HG03095 (cell line): Measurements from ENCODE around the gene SLC39A5.
"Not testable (repeated sequence)": the region's sequence is repeated elsewhere in the genome, so short reads cannot be mapped to it uniquely, and the experiment has no call there.

ENCODE experiments used
- ATAC-seq: cut with Tn5 transposase; IDR thresholded peaks from one replicate; pipeline ENCODE4 v1.9.1; 2021; ENCODE audit warnings: moderate library complexity; ENCODE audit not compliant: unreplicated experiment

Gene SLC39A5

DNA sequence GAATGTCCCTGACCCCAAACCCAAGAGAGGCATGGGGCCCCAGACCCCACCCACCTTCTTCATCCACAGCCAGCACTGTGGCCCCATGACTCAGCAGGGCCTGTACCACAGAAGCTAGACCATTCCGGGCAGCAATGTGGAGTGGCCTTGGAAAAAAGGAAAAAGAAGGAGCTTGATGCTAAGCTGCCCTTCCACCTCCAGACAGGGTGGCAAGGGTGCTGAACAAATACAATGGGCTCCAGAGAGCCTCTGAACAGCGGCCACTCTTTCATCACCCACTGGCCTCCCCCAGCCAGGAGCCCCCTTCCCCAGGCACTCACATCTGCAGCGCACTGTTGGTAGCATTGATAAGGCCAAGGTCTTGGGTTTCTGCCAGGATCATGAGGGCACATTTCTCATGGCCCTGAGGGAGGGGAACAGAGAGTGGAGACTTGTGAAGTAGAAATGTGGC is 13.9 kb downstream of the SLC39A5 start:
- ATAC-seq: no peak

DNA sequence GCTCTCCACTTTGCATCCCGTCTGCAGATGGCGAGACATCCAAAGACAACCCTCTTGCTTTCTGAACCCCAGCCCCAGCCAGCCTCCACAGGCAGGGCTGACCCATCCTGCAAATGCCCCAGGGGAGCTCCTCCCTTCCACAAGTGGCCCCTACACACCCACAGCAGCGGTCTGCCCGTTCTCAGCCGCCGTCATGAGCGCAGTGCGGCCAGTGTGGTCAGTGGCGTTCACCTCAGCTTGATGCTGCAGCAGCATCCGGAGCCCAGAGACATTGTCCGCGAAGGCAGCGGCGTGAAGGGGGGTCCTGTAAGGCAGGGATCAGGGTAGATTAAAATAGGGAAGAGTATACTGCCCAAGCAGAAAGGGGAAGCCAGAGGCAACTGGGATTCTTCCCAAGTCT is 14.6 kb downstream of the SLC39A5 start:
- ATAC-seq: no peak

DNA sequence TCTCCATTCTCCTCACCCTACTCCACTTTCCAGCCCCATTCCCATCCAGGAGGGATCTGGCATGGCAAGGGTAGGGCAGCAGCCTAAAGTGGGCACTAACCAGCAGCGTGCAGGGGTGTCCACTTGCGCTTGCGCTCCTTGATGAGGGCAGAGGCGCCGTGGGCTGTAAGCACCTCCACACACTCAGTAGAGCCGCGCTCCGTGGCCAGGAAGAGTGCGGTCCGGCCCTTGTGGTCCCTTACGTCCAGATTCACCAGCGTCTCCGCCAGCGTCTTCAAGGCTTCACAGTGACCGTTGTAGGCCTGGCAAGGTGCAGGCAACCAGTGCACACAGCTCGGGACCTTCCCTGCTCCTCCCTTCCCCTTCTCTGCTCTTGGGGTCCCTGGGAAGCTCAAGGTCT is 18.1 kb downstream of the SLC39A5 start:
- no peak for ATAC-seq

DNA sequence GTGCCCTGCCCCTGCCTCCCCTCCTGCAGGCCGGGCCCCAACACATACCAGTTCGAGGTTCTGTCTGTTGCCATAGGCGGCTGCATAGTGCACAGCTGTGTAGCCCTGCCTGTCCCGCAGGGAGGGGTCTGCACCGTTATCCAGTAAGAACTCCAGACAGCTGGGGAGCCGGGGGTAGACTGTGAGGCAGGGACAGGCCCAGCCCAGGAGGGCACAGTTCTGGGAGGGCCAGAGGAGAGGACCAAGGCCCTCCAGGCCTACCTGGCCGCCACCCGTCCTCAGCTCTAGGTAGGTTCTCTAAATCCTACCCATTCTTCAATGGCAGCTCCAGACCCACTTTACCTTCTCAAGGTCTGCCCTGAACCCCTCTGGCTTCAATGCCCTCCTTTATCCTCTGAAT is 18.9 kb downstream of the SLC39A5 start:
- ATAC-seq: no peak

DNA sequence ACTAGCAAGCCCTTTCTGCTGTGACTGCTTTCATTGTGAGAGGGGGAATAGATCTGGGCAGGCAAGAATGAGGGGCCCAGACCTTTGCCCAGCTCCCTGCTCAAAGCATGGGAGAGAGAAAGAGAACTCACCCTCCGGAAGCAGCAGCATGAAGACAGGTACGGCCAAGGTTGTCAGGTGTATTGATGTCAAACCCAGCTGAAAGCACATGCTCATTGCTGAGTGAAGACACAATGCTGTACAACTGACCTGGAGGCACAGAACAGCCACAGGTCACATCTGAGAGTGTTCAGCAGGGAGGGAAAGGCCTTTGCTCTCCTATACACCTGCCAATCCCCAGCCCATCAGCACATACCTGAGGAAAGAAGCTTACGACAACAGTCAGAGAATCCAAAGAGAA is 22.8 kb downstream of the SLC39A5 start:
- ATAC-seq: no peak

DNA sequence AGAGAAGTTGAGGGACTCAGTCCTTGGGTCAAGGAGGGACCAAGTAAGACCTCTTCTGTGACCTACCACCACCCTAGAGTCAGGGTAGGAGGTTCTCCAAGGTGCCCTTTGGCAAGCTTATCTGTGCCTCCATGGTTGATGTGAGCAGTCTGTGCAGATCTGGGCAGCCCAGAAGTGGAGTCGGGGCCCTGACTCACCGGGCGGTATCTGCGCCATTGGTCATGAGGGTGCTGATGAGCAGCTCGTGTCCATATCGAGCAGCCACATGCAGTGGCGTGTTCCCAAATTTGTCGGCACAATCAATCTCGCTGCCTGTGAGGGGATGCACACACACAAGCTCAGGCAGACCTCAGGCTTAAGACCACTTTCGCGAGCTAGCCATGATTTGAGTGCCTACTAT is 23.2 kb downstream of the SLC39A5 start:
- no peak for ATAC-seq

DNA sequence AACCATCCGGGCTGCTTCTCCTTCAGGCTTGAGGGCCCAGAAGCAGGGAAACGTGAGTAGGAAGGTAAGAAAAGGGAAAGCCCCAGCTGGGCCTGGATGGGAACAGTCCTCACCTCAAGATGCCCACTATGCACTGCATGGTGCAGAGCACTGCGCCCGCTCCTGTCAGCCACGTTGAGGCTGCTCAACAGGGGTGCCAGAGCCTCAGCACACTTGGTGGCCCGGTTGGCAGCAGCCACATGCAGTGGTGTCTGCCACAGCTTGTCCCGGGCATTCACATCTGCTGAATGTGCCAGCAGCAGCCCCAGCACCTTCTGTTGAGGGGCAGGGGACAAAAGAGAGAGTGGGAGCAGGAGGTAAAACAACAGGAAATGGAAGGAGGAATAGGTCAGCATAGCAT is 25.8 kb downstream of the SLC39A5 start:
- ATAC-seq: no peak

DNA sequence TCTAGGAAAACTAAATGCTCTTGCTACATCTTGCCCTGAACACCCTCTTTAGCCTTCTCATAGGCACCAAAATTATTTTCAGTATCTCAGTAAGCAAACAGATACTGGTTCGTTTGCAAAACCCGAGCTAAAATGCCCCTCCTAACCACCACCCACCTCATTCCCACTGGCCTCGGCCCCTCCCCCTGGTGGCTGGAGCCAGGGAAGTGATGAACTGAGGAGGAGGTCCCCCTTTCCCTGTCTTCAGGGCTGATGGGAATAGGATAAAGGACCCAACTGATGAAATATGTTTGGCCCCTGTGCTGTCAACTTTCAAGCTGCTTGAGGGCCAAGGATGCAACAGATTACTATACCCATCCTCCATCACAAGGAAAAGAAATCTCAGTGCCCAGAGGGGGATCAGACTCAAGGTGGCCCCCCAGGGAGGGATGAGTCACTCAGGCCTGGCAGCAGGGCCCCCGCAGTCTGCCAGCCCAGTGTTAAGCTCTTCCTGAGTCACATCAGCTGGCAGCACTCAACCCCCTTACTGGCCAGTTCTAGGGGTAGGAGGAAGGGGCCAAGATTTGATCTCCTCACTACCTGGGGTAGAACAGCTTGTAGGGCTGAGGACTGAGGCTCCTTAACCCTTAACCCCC is 26.6 kb downstream of the SLC39A5 start:
- no peak for ATAC-seq

DNA sequence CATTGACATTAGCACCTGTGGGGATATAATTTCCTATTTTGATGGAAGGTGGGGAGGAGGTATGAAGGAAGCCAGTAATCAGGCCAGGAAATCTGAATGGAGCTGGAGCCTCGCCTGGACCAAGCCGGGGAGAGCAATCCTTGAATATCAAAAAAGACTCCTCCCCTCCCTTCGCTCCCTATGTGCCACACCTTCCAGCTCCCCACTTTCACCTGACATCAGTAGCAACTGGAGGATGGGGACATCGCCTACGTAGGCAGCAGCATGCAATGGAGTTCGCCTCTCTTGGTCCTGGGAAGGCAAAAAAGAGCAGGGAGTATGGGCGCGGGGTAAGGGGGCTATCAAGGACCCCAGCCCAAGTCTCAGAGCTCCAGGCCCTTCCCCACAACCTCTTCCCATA is 27.2 kb downstream of the SLC39A5 start:
- ATAC-seq: no peak

DNA sequence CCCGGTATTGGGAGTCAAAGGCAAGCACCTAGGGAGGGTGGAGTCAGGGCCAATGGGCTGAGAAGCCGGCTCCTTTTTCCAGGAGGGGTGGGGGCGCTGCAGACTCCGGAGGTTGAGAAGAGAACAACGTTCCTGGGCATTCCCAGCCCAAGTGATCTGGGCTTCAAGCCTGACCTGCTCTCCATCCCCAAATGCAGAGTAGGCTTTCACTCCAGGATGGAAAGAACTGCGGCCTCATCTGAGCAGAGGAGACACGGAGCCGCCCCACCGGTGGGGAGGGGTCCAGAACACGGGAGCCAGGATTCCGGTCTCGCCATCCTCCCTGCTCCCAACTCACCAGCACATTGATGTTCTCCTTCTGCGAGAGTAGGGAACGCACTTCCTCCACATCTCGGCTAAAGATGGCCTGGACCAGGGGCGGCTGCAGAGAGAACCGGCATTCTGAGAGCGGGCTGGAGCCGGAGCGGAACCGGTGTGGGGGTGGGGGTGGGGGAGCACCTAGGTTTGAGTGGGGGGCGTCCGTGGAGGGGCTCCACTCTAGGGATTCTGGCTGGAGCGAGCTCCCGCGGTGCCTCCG is 27.7 kb downstream of the SLC39A5 start:
- ATAC-seq: no peak

DNA sequence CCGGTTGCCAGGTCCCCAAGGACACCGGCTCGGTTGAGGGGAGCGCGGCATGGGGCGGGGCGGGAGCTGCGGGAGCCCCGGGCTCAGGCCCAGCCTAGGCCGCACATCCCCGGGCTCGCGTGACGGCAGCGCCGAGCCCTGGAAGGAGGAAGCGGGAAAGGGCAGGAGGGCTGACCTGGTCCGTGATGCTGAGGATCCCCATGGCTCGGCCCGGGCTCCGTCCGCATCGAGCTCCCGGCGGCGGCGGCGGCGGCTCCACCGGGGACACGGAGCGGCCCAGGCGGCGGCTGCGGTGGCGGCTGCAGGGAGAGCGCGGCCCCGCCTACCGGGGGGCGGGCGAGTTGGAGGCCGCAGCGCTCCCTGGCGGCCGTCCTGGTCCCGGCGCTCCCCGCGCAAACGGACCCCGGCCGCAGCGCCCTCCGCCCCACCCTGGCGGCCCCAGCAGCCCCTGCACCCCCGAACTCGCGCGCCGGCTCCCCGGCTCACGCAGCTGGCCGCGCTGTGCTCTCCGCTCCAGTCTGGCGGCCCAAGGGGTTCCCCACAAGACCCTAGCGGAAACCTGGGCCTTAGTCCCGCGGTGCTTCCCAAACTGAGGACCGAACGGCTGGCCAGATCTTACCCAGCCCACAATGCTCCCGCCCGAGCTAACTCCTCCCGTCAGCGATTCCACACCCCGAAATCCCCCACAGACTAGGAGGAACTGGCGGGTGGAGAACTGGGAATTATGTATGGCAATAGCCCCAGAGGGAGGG is 28.4 kb downstream of the SLC39A5 start, which contains the start of gene ANKRD52:
Gene ANKRD52 (minus strand): TSS at position 317 of the 752 bp plus-strand sequence. CDS start 115 bp downstream, at position 202.
- peak; percentile 91 for ATAC-seq

DNA sequence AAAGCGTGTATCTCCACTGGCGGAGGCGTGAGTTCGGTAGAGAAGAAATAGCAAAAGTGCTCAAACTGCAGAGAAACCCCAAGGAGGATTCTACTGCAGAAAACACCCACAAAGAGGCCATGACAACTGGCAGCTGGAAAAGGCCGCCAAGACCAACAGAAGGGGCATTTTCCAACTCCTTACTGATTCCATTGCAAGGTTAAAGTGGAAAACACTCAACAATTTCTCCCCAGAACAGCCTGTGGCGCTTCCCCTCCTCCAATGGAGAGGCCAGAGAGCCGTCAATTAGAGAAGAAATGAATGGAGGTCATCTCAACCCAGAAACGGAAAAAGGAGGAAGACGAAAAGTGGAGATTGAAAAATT is 29.0 kb downstream of the SLC39A5 start:
- ATAC-seq: no peak

DNA sequence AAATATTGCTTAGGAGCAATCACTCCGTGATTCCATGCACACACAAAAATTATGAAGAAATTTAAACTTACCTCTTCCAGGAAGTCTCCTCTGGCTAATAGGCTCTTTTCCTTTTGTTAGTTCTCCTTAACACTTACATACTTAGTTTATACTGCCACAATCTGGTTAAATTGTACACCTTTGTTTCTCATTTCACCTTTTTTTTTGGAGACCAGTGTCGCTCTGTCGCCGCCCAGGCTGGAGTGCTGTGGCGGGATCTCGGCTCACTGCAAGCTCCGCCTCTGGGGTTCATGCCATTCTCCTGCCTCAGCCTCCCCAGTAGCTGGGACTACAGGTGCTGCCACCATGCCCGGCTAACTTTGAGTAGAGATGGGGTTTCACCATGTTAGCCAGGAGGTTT is 30.5 kb downstream of the SLC39A5 start:
- no peak for ATAC-seq

DNA sequence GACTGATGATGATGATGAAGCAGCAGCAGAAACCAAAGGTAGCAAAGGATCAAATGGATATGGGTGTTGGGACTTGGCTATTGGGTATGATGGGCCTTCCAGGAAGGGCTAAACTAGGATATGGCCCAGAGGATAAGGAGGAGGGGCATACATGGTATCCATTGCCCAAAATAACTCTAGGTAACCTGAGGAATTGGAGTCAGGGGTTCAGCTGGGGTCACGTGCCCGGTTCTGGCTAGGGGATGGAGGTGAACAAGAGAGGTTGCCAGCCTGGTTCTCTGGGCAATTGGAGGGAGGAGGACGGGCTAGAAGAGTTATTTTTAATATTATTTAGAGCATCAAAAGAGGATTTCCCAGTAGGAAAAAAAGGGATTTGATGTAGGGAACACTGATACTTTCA is 31.1 kb downstream of the SLC39A5 start:
- no peak for ATAC-seq

DNA sequence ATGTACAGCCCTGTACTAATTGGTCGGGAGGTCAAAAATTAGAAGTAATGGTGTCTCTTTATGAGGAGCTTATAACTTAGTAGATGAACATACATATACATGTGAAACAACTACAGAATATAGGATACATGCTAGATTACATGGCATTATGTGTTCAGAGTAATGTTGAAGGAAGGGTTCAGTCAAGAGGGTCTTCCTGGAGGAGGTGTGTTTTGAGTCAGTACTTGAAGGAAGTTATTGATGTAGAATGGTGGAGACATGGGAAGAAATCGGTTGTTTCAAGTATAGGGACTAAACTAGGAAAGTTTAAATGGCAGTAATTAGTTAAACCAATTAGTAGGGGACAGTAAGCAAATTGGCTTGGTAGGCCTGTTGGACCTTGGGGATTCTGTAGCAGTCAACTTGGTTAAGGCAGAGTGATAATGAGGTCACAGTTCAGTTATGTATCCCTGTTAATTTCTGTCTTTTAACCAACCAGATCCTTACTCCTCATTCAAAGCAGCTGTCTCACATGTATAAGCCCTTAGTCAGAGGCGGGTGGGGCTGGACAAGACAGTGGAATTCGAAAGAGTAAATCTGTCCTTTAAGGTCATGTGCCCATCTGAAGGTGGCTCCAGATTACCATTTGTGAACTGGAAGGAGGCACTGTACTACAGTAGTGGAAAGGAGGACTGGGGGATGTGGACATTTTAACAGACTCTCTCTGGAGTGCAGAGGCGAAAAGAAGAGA is 31.8 kb downstream of the SLC39A5 start:
- no peak for ATAC-seq

DNA sequence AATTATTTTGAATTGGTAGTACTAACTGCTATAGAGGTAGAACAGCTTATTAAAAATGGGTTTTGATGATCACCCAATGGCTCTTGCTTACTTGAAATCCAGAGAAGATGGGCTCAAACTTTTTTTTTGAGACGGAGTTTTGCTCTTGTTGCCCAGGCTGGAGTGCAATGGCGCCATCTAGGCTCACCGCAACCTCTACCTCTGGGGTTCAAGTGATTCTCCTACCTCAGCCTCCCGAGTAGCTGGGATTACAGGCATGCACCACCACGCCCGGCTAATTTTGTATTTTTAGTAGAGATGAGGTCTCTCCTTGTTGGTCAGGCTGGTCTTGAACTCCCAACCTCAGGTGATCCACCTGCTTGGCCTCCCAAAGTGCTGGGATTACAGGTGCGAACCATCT is 33.1 kb downstream of the SLC39A5 start:
- ATAC-seq: not testable (repeated sequence)

DNA sequence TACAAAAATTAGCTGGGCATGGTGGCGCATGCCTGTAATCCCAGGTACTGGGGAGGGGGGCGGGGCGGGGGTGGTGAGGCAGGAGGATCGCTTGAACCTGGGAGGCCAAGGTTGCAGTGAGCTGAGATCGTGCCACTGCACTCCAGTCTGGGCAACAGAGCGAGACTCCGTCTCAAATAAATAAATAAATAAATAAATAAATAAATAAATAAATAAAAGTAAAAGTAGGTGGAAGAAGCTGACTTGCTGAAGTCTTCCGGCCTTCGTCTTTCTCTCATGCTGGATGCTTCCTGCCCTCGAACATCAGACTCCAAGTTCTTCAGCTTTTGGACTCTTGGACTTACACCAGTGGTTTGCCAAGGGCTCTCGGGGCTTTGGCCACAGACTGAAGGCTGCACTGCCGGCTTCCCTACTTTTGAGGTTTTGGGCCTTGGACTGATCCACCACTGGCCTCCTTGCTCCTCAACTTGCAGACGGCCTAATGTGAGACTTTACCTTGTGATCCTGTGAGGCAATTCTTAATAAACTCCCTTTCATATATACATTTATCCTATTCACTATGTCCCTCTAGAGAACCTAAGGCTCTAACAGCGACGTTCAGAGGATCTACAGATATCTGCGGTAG is 36.3 kb downstream of the SLC39A5 start:
- ATAC-seq: not testable (repeated sequence)

DNA sequence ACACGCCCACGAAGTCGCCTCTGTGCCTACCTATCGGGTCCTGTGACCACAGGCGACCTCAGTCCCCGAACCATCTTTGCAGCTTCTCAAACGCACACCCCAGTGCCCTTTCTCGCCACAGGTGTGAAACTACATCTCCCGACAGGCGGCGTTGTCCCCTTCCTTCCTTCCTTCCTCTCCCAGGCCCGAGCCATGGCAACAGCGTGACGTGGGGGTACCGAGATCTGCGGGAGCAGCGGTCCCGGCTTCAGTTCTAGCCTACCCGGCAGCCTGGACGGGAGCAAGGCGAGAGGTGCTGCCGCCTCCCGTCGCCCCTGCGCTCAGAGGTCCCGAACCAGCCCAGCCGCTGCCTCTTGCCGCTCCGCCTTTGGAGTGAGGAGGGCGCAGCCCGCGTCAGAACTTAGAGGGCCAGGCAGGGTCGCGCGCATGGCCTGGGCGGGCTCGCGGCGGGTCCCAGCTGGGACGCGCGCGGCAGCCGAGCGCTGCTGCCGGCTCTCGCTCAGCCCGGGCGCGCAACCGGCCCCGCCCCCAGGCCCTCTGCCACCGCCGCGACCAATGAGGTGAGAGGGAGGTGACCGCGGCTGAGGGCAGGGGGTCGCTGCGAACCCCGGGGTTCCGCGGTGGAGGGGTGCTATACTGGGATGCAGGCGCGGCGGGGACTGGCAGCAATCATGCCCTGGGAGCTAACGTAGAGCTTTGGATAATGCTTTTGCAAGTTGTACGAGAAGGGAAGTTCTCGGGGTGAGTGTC is 37.0 kb downstream of the SLC39A5 start, which contains the start of gene COQ10A:
Gene COQ10A (plus strand): TSS at position 250 of the 750 bp plus-strand sequence. CDS start 177 bp downstream, at position 427.
- ATAC-seq: peak; percentile 84

DNA sequence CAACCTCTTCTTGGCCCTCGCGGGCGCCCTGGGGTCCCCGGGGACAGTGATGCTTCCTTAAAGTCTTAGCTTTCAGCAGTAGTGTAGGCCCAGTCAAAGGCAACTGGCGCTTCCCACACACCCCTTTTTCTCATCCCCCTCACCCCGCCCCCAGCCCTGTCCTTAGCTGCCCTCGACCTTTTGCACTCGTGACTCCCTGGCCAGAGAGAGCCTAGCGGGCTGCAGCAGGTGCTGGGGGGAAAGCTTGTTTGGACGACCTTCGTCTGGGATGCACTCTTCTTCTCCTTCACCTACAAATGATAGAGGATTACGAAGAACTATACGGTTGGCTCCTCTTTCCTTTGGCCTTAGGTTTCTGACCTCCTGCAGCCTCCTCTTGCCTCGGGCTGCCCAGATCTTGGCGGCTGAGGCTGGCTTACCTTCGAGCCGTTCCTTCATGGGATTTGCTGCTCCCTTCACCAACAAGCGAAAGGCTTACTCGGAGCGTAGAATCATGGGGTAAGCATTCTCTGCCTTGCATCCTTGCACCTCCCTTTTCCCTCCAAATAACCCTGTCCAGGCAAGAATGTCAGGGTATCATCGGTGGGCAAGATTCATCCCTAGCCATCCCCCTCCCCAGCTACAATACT is 37.7 kb downstream of the SLC39A5 start:
- ATAC-seq: peak; percentile 18

DNA sequence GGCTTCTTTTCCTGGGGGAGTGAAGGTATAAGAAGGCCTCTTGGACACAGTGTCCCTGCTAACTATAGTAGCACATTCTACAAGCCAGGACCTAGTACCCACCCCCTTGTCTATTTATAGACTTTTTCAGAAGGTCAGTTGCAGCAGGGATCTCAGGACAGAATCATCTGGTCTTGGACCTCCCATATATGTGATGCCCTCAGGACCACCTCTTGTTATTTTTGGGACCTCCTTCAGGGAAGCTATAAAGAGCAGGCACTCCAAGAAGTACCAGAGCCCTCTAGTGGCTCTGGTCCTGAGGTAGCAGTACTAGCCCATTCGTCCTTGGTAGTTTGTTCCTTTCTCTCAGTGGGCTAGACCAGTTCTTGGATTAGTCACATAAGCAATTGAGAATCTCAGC is 41.2 kb downstream of the SLC39A5 start:
- ATAC-seq: no peak
